Measurements from ENCODE around the gene ACSS3. TPM values are rescaled to one million over a fixed set of nuclear protein-coding genes. Genes with fewer than 3 reads are reported as not detected.

ACSS3 gene
- total and polyA plus RNA-seq, 8 donors, result 0.73 to 28.5 (median 4.6) TPM

GRCh38 chr12:81086342-81086741 lies 8.5 kb downstream of the ACSS3 start:
- no peak overlapping the region for H3K27ac ChIP-seq
- DNase-seq, result no peak
- WGBS, 5 donors, result 78 to 87% (median 84%) methylated on average over 4 of the region's 4 CpGs
- H3K4me1 ChIP-seq, result no peaks in the 10 kb centered on the region
- H3K9me3 ChIP-seq, result no peaks in the 10 kb centered on the region
- H3K4me3 ChIP-seq, result no peak overlapping the region
- intact Hi-C loops (cut with DNase I; ENCODE audit: low total_unique reads), result no loop called here
- no peaks in the 10 kb centered on the region for H3K27me3 ChIP-seq
- H3K36me3 ChIP-seq, result no peaks in the 10 kb centered on the region
- TF ChIP-seq POLR2A (IDR thresholded peaks at IDR 0.05), result no peak
- TF ChIP-seq EP300 (IDR thresholded peaks at IDR 0.05), result no peak
- TF ChIP-seq CTCF (IDR thresholded peaks at IDR 0.05), result no peak
- TF ChIP-seq POLR2AphosphoS5 (IDR thresholded peaks at IDR 0.05), result no peak

GRCh38 chr12:81088221-81088620 lies 10.3 kb downstream of the ACSS3 start:
- no peaks in the 10 kb centered on the region for H3K27me3 ChIP-seq
- intact Hi-C loops (cut with DNase I; ENCODE audit: low total_unique reads), result no loop called here
- 85 to 94% (median 91%) methylated on average over 4 of the region's 4 CpGs for WGBS, 5 donors
- H3K4me3 ChIP-seq, result no peak overlapping the region
- DNase-seq, result no peak
- TF ChIP-seq CTCF (IDR thresholded peaks at IDR 0.05), result no peak
- TF ChIP-seq POLR2AphosphoS5 (IDR thresholded peaks at IDR 0.05), result no peak
- no peak for TF ChIP-seq EP300 (IDR thresholded peaks at IDR 0.05)
- TF ChIP-seq POLR2A (IDR thresholded peaks at IDR 0.05), result no peak
- H3K36me3 ChIP-seq, result no peaks in the 10 kb centered on the region
- no peaks in the 10 kb centered on the region for H3K9me3 ChIP-seq
- no peaks in the 10 kb centered on the region for H3K4me1 ChIP-seq
- no peak overlapping the region for H3K27ac ChIP-seq

GRCh38 chr12:81089412-81089811 lies 11.5 kb downstream of the ACSS3 start:
- Histone ChIP-seq H3K36me3 (no peaks in the 10 kb centered on the region), H3K9me3 (no peaks in the 10 kb centered on the region), H3K4me3 (no peak overlapping the region), H3K4me1 (no peaks in the 10 kb centered on the region), H3K27ac (no peak overlapping the region), H3K27me3 (no peaks in the 10 kb centered on the region)
- no peak for DNase-seq
- 73 to 92% (median 84%) methylated on average over 1 of the region's 1 CpG for WGBS, 5 donors
- intact Hi-C loops (cut with DNase I; ENCODE audit: low total_unique reads), result no loop called here
- no peak for TF ChIP-seq POLR2AphosphoS5 (IDR thresholded peaks at IDR 0.05)
- no peak for TF ChIP-seq POLR2A (IDR thresholded peaks at IDR 0.05)
- TF ChIP-seq EP300 (IDR thresholded peaks at IDR 0.05), result no peak
- TF ChIP-seq CTCF (IDR thresholded peaks at IDR 0.05), result no peak

- no peaks in the 10 kb centered on the region for H3K36me3 ChIP-seq
- H3K4me1 ChIP-seq, result no peaks in the 10 kb centered on the region
- no peak overlapping the region for H3K27ac ChIP-seq
- intact Hi-C loops (cut with DNase I; ENCODE audit: low total_unique reads), result no loop called here
- H3K4me3 ChIP-seq, result no peak overlapping the region
- TF ChIP-seq EP300 (IDR thresholded peaks at IDR 0.05) (no peak), POLR2A (IDR thresholded peaks at IDR 0.05) (no peak), POLR2AphosphoS5 (IDR thresholded peaks at IDR 0.05) (no peak), CTCF (IDR thresholded peaks at IDR 0.05) (no peak)
- no peaks in the 10 kb centered on the region for H3K27me3 ChIP-seq
- no peaks in the 10 kb centered on the region for H3K9me3 ChIP-seq
- 56 to 73% (median 64%) methylated on average over 3 of the region's 3 CpGs for WGBS, 5 donors
- no peak for DNase-seq
These were observed 14.2 kb downstream of the ACSS3 start for GRCh38 chr12:81092053-81092452.

Measured in stomach (tissue), 9 donors.